Measurements from ENCODE around the gene PCDHGA2.
"Not testable (repeated sequence)": the region's sequence is repeated elsewhere in the genome, so short reads cannot be mapped to it uniquely, and the experiment has no call there.

The PCDHGA2 gene

GRCh38 chr5:141338538-141339306, at the start of gene PCDHGA2:
TSS of gene PCDHGA2 (plus strand) at chr5:141338760.
- peak; percentile 62 for DNase-seq

- no peak for DNase-seq
These were observed 40.2 kb upstream of the PCDHGA2 start for GRCh38 chr5:141298376-141298775.

GRCh38 chr5:141303756-141304155, 34.8 kb upstream of the PCDHGA2 start, which contains the start of gene SLC25A2:
TSS of gene SLC25A2 (minus strand) at chr5:141304049. CDS start at chr5:141303865, 184 bp downstream.
- DNase-seq: no peak

DNA sequence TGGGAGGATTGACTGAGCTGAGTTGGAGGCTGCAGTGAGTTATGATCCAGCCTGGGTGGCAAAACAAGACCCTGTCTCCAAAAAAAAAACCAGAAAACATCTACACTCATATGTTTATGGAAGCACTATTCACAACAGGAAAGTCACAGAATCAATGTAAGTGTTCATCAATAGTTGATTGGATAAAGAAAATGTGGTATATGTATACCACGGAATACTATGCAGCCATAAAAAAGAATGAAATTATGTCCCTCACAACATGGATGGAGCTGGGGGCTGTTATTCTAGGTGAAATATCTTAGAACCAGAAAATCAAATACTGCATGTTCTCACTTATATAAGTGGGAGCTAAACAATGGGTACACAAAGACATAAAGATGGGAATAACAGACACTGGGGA, 31.9 kb upstream of the PCDHGA2 start:
- DNase-seq: no peak

- no peak for DNase-seq
These were observed 24.8 kb upstream of the PCDHGA2 start for GRCh38 chr5:141313711-141314110.

GRCh38 chr5:141316963-141317362, 21.6 kb upstream of the PCDHGA2 start:
- DNase-seq: not testable (repeated sequence)

GRCh38 chr5:141319202-141319601, 19.4 kb upstream of the PCDHGA2 start:
- no peak for DNase-seq

DNA sequence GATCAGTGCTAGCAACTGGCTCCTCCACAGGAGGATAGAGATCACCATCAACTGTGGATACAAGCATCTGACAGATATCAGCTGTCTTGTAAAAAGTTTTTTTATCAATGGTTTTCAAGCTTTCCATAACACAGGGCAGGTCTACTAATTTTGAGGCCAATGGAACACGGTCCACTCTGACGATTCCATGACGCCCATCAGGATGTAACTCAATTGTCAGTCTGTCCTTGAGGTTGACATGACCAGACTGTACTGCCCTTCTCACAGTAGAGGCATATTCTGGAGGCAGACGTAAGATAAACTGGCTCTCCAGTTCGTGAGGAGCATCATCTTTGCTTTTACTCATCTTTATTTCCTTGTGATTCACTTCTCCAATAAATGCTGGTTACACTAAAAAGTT, 18.9 kb upstream of the PCDHGA2 start:
- DNase-seq: no peak

DNA sequence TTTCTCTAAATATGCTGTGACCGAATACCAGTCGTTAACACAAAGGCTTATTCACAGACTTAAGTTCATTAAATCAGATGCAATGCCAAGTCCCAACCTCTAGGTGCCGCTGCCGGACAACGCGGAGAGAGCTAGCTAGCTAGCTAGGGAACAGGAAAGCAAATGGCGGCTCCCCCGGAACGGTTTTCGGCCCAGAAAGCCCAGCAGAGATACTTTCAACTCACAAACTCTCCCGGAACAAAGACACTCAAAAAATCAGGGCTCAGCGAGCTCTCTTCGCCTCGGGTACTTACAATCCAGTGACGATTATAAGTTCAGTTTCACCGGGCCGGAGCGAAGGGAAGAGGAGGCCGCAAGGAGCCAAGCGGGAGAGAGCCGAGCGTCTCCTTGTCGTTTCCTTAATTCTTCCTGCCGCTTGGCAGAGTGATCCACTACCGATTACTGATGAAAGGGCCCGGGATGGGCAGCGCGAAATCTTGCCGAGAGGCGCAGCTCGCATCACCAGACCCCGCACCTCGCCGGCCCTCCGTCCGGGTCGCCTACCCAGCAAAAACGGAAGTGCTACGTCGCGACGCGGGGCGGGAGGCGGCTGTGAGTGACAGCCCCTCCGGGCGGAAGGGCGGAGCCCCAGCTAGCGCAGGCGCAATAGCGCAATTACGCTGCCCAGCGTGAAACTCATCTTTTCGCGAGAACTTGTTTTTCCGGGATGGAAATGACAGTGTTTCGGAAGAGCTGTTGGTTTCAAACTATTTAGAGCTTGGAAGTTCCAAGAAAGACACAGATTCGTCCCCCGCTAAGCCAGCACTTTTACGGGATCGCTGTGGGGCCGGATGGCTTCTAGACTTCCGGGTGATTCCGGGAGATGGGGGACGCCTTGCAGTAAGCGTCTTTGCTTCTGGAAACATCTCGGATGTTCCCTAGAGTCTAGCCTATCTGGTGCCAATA, 18.1 kb upstream of the PCDHGA2 start, which contains the start of gene TAF7:
Gene TAF7, minus strand, starts transcription at position 560 of the 945 bp plus-strand sequence. CDS start 740 bp downstream, outside the sequence.
- DNase-seq: peak; percentile 97

DNA sequence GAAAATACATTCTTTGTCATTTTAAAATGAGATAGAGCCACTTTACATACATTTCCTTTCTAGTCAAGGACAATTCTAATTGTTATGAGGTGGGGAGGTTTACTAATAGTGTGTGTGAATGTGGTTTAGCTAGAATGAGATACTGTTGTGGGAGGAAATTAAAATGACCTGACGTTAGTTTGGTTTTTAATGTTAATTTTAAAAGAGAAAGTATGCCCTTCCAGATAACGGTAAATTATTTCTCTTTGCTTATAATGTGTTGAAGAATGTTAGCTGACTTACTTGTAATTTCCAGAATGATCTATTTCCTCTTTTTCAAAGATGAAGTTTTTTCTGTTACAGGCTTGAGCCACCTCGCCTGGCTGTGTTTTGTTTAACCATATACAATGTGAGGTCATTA, 16.3 kb upstream of the PCDHGA2 start:
- no peak for DNase-seq

DNA sequence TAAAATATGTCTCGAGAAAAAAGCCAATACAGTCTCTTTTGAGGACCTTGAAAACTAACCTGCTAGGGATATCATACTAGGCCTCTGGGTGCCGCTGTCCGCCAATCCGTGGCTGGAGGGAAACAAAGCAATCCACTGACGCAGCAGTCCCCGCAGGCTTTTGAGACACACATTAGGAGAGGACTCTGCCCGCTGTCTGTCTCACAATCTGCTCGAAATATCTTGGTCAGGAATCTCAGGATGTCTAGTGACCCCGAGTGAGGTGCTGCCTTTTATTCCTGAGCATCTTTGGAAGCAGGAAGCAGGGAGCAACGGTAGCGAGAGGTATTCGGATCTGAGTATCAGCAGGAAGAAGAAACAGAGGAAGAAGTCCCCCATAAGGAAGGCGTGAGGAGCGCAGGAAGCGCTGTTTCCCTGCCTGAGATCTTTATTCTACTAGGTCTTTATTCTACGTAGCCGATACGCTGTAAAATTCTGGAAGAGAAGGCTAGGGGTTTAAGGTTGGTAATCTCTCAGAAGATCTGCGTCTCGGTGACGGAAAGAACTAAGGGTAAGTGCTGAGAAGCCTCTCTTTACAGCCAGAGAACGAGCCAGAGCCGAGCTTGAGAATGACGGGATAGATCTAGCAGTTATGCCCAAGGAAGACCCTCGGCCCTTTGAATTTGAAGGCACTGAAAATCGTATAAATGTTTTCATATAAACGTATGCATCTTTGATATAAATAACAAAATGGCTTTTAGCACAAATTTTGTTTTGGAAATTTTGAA, 12.3 kb upstream of the PCDHGA2 start:
- DNase-seq: peak; percentile 93

DNA sequence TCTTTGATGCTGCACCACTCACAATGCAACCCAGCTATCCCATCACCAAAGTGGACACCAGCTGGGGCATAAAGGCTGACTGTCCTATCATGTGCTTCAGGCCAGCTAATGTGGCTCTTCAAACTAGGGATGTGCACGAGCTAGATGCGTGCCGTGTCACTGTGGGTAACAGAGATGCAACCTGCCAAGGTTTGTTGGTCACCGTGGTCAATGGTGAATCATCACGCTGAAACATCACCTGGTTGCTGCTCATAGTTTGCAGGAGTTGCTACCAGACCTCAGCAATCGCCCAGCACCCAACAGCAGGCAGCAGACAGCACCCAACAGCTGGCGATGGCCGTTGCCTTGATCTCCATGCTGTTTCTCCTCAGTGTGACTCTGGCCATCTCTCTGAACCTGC, 10.3 kb upstream of the PCDHGA2 start:
- DNase-seq: no peak

DNA sequence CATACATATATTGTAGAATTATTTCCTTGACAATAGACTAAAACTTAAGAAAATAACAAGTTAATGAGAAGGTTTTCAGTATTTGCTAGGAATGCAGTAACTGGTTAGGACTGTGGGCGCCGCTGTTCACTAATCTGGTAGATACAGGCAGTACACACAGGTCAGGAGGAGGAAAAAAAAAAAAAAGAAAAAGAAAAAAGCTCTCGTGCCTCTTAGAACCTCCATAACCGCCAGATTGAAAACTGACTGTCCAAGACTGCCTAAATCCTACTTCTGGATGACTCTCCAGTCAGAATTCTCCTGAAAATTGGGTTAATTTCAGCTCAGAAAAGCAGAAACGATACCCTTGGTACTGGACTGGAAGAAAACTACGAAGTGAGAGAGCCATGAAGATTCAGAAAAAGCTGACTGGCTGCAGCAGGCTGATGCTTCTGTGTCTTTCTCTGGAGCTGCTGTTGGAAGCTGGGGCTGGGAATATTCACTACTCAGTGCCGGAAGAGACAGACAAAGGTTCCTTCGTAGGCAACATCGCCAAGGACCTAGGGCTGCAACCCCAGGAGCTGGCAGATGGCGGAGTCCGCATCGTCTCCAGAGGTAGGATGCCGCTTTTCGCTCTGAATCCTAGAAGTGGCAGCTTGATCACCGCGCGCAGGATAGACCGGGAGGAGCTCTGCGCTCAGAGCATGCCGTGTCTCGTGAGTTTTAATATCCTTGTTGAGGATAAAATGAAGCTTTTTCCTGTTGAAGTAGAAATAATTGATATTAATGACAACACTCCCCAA, 8.1 kb upstream of the PCDHGA2 start, which contains the start of gene PCDHGA1:
Gene PCDHGA1, plus strand, starts transcription at position 216 of the 782 bp plus-strand sequence.
- DNase-seq: peak; percentile 85

DNA sequence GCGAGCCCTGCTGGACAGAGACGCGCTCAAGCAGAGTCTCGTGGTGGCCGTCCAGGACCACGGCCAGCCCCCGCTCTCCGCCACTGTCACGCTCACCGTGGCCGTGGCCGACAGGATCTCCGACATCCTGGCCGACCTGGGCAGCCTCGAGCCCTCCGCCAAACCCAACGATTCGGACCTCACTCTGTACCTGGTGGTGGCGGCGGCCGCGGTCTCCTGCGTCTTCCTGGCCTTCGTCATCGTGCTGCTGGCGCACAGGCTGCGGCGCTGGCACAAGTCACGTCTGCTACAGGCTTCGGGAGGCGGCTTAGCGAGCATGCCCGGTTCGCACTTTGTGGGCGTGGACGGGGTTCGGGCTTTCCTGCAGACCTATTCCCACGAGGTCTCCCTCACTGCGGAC, 6.0 kb upstream of the PCDHGA2 start:
- not testable (repeated sequence) for DNase-seq

GRCh38 chr5:141340781-141341354, 2.3 kb downstream of the PCDHGA2 start:
- not testable (repeated sequence) for DNase-seq

- DNase-seq: no peak
These were observed 4.2 kb downstream of the PCDHGA2 start for GRCh38 chr5:141342773-141343172.

GRCh38 chr5:141343242-141343952, 4.8 kb downstream of the PCDHGA2 start, which contains the start of gene PCDHGA3:
TSS of gene PCDHGA3 (plus strand) at chr5:141343829. CDS start at chr5:141344034, 205 bp downstream.
- DNase-seq: peak; percentile 70

DNA sequence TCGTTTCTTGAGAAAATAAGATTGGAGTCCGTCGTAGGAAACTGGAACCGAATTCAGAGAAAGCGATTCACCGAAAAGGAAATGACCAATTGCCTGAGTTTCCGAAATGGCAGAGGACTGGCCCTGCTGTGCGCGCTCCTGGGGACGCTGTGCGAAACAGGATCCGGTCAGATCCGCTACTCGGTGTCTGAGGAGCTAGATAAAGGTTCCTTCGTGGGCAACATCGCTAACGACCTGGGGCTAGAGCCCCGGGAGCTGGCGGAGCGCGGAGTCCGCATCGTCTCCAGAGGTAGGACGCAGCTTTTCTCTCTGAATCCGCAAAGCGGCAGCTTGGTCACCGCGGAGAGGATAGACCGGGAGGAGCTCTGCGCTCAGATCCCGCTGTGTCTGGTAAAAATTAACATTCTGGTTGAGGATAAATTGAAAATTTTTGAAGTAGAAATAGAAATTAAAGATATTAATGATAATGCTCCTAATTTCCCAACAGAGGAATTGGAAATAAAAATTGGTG, 5.4 kb downstream of the PCDHGA2 start:
- no peak for DNase-seq

GRCh38 chr5:141345327-141345726, 6.8 kb downstream of the PCDHGA2 start:
- DNase-seq: no peak

- DNase-seq: not testable (repeated sequence)
These were observed 7.5 kb downstream of the PCDHGA2 start for GRCh38 chr5:141346017-141346416.

Measured in DMS53 (cell line).